ENCODE measurements around the gene ANKRD44. TPM values are rescaled to one million over a fixed set of nuclear protein-coding genes. Genes with fewer than 3 reads are reported as not detected.

The ANKRD44 gene
- polyA plus RNA-seq, 2 of the 4 experiments (the other 2 are of a cell fraction) = 0.97 to 5.9 TPM

- FAIRE-seq = no peak
- H3K4me3 ChIP-seq = no peak overlapping the region
- no peak for DNase-seq (ENCODE audit: low read depth in 1 of 2, low spot score in 1 of 2)
- 79% methylated on average over 1 of the region's 1 CpG for WGBS (ENCODE audit: missing lambda C conversion rate)
- TF ChIP-seq TP53 (CRISPR knock-in tag; IDR thresholded peaks at IDR 0.05) = no peak
- TF ChIP-seq ZSCAN20 (CRISPR knock-in tag; IDR thresholded peaks at IDR 0.05) = no peak
- TF ChIP-seq MAFK (IDR thresholded peaks at IDR 0.05; ENCODE audit: partially characterized antibody) = no peak
- TF ChIP-seq CBX2 (IDR thresholded peaks at IDR 0.05; ENCODE audit: borderline replicate concordance, low read depth) = no peak
- TF ChIP-seq ATOH8 (CRISPR knock-in tag; IDR thresholded peaks at IDR 0.05; ENCODE audit: low read depth) = no peak
- no peak for TF ChIP-seq ESRRA (IDR thresholded peaks at IDR 0.05; ENCODE audit: borderline replicate concordance, low read length)
- TF ChIP-seq NFE2L2 (conservative IDR thresholded peaks at IDR 0.05; ENCODE audit: low read length) = no peak
- TF ChIP-seq ZFP36 (IDR thresholded peaks at IDR 0.05; ENCODE audit: borderline replicate concordance, partially characterized antibody) = no peak
- TF ChIP-seq JUNB (IDR thresholded peaks at IDR 0.05) = no peak
- TF ChIP-seq CTCF (IDR thresholded peaks at IDR 0.05) = no peak
- TF ChIP-seq NR3C1 (IDR thresholded peaks at IDR 0.05) = no peak
- no peak for TF ChIP-seq POLR2AphosphoS2 (conservative IDR thresholded peaks at IDR 0.05; ENCODE audit: low read length)
- no peak for TF ChIP-seq REST (IDR thresholded peaks at IDR 0.05)
- TF ChIP-seq FOXS1 (CRISPR knock-in tag; IDR thresholded peaks at IDR 0.05) = no peak
- ChIA-PET POLR2A (no interaction called here), CTCF (no interaction called here)
- no peak overlapping the region for H3K4me2 ChIP-seq
- no peak overlapping the region for H3K27ac ChIP-seq
- H3K4me1 ChIP-seq = no peaks in the 10 kb centered on the region
- H3K9me3 ChIP-seq = no peaks in the 10 kb centered on the region
- no peak for ATAC-seq
These were observed 66.2 kb downstream of the ANKRD44 start for GRCh38 chr2:197244349-197244748.

GRCh38 chr2:197242719-197243118 is 67.9 kb downstream of the ANKRD44 start:
- Histone ChIP-seq H3K4me3 (no peak overlapping the region), H3K27ac (no peak overlapping the region), H3K4me2 (no peak overlapping the region), H3K4me1 (no peaks in the 10 kb centered on the region), H3K9me3 (no peaks in the 10 kb centered on the region)
- 97% methylated on average over 2 of the region's 2 CpGs for WGBS (ENCODE audit: missing lambda C conversion rate)
- no peak for DNase-seq (ENCODE audit: low read depth in 1 of 2, low spot score in 1 of 2)
- TF ChIP-seq MAZ (IDR thresholded peaks at IDR 0.05; ENCODE audit: borderline replicate concordance, low read depth, low read length) = no peak
- no peak for TF ChIP-seq EHF (CRISPR knock-in tag; IDR thresholded peaks at IDR 0.05)
- TF ChIP-seq BHLHE40 (IDR thresholded peaks at IDR 0.05; ENCODE audit: low read depth, low read length) = no peak
- TF ChIP-seq POLR2A (IDR thresholded peaks at IDR 0.05; ENCODE audit: low read length) = no peak
- no peak for TF ChIP-seq ELK1 (IDR thresholded peaks at IDR 0.05; ENCODE audit: low read depth, low read length)
- TF ChIP-seq REST (IDR thresholded peaks at IDR 0.05) = no peak
- TF ChIP-seq RNF2 (IDR thresholded peaks at IDR 0.05; ENCODE audit: borderline replicate concordance, low read depth) = no peak
- TF ChIP-seq RARB (CRISPR knock-in tag; IDR thresholded peaks at IDR 0.05) = no peak
- no peak for TF ChIP-seq ZFP36 (IDR thresholded peaks at IDR 0.05; ENCODE audit: borderline replicate concordance, partially characterized antibody)
- TF ChIP-seq HES2 (IDR thresholded peaks at IDR 0.05) = no peak
- TF ChIP-seq ZSCAN20 (CRISPR knock-in tag; IDR thresholded peaks at IDR 0.05) = no peak
- no peak for TF ChIP-seq FOXS1 (CRISPR knock-in tag; IDR thresholded peaks at IDR 0.05)
- no peak for TF ChIP-seq HOXA7 (CRISPR knock-in tag; IDR thresholded peaks at IDR 0.05)
- no peak for TF ChIP-seq CBX2 (IDR thresholded peaks at IDR 0.05; ENCODE audit: borderline replicate concordance, low read depth)
- no peak for TF ChIP-seq EHMT2 (IDR thresholded peaks at IDR 0.05; ENCODE audit: low read depth)
- no peak for TF ChIP-seq RAD21 (conservative IDR thresholded peaks at IDR 0.05 in 1 of 2, IDR thresholded peaks at IDR 0.05 in 1 of 2)
- TF ChIP-seq CHD4 (IDR thresholded peaks at IDR 0.05; ENCODE audit: borderline replicate concordance) = no peak
- ChIA-PET CTCF (no interaction called here), POLR2A (no interaction called here)
- no peak for FAIRE-seq
- ATAC-seq = no peak

All from A549 (cell line).